Measurements from ENCODE around the gene TMCO1.
"Not testable (repeated sequence)": the region's sequence is repeated elsewhere in the genome, so short reads cannot be mapped to it uniquely, and the experiment has no call there.

Gene TMCO1

DNA sequence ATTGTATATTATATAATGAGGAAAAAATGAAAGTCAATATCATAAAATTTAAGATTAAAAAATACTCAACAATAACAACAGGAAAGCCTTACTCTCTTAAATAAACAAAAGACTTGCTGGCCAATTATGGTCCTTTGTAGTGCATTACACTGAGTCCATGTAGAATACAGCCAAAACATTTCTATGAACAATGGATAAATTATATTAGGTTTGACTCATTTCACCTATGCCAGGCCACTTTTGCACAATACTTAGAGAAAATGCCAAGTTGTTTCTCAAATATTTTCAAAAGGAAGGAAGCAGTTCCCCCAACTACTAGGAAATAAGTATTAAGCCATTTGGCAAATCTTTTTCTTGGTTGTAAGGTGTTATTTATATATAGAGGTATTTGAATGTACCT is 38.9 kb upstream of the TMCO1 start:
- Histone ChIP-seq H4K91ac (ENCODE audit: low read depth, low read length) (no peak overlapping the region), H3K27ac (ENCODE audit: low read depth, low read length) (no peak overlapping the region), H3K14ac (ENCODE audit: low read length) (no peak overlapping the region), H3K79me2 (ENCODE audit: control insufficient read depth, insufficient read depth, low read length, poor library complexity) (no peaks in the 10 kb centered on the region), H3K9me3 (ENCODE audit: insufficient read depth, low read depth, low read length) (no peaks in the 10 kb centered on the region), H3K79me1 (ENCODE audit: low read length) (no peaks in the 10 kb centered on the region), H4K8ac (ENCODE audit: low read depth, low read length) (no peak overlapping the region), H3K18ac (ENCODE audit: low read length) (no peak overlapping the region), H3K4me3 (ENCODE audit: low read depth, low read length) (no peak overlapping the region), H3K9ac (ENCODE audit: low read length) (no peak overlapping the region), H2BK120ac (ENCODE audit: insufficient read depth, low read length, poor library complexity) (no peak overlapping the region), H3K4ac (ENCODE audit: low read depth, low read length) (no peak overlapping the region), H3K36me3 (ENCODE audit: control insufficient read depth in 1 of 2, insufficient read depth in 2 of 2, low read length in 2 of 2) (no peaks in the 10 kb centered on the region), H3K23ac (ENCODE audit: low read length) (no peak overlapping the region), H2BK5ac (ENCODE audit: low read depth, low read length, poor library complexity) (no peak overlapping the region), H3K27me3 (ENCODE audit: insufficient read depth, low read length) (no peaks in the 10 kb centered on the region), H4K12ac (ENCODE audit: low read depth, low read length) (no peak overlapping the region), H3K4me1 (ENCODE audit: control insufficient read depth in 1 of 2, insufficient read depth in 2 of 2, low read length in 2 of 2) (no peaks in the 10 kb centered on the region), H2AFZ (ENCODE audit: insufficient read depth, low read length, poor library complexity) (no peak overlapping the region), H2AK5ac (ENCODE audit: low read length) (no peak overlapping the region), H3K4me2 (ENCODE audit: low read length) (no peak overlapping the region), H2BK12ac (ENCODE audit: low read length) (no peak overlapping the region)
- DNase-seq = no peak

DNA sequence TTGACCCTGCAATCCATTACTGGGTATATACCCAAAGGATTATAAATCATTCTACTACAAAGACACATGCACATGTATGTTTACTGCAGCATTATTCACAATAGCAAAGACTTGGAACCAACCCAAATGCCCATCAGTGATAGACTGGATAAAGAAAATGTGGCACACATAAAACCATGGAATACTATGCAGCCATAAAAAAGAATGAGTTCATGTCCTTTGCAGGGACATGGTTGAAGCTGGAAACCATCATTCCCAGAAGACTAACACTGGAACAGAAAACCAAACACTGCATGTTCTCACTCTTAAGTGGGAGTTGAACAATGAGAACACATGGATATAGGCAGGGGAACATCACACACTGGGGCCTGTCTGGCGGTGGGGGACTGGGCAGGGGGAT is 35.8 kb upstream of the TMCO1 start:
- H3K14ac ChIP-seq (ENCODE audit: low read length); H3K36me3 ChIP-seq (ENCODE audit: control insufficient read depth in 1 of 2, insufficient read depth in 2 of 2, low read length in 2 of 2); H4K91ac ChIP-seq (ENCODE audit: low read depth, low read length); H2AK5ac ChIP-seq (ENCODE audit: low read length); H2AFZ ChIP-seq (ENCODE audit: insufficient read depth, low read length, poor library complexity); H3K4me2 ChIP-seq (ENCODE audit: low read length); H3K4ac ChIP-seq (ENCODE audit: low read depth, low read length); H3K27ac ChIP-seq (ENCODE audit: low read depth, low read length); H2BK5ac ChIP-seq (ENCODE audit: low read depth, low read length, poor library complexity); H3K4me1 ChIP-seq (ENCODE audit: control insufficient read depth in 1 of 2, insufficient read depth in 2 of 2, low read length in 2 of 2); H3K23ac ChIP-seq (ENCODE audit: low read length); H3K79me1 ChIP-seq (ENCODE audit: low read length); H3K9ac ChIP-seq (ENCODE audit: low read length); H3K18ac ChIP-seq (ENCODE audit: low read length); H3K4me3 ChIP-seq (ENCODE audit: low read depth, low read length); DNase-seq; H4K8ac ChIP-seq (ENCODE audit: low read depth, low read length); H3K79me2 ChIP-seq (ENCODE audit: control insufficient read depth, insufficient read depth, low read length, poor library complexity); H2BK12ac ChIP-seq (ENCODE audit: low read length); H3K27me3 ChIP-seq (ENCODE audit: insufficient read depth, low read length); H3K9me3 ChIP-seq (ENCODE audit: insufficient read depth, low read depth, low read length); H4K12ac ChIP-seq (ENCODE audit: low read depth, low read length); H2BK120ac ChIP-seq (ENCODE audit: insufficient read depth, low read length, poor library complexity): not testable (repeated sequence)
- WGBS (ENCODE audit: extremely low coverage, insufficient coverage, insufficient read length) = no CpG with 5 or more reads among the region's 1 CpG

DNA sequence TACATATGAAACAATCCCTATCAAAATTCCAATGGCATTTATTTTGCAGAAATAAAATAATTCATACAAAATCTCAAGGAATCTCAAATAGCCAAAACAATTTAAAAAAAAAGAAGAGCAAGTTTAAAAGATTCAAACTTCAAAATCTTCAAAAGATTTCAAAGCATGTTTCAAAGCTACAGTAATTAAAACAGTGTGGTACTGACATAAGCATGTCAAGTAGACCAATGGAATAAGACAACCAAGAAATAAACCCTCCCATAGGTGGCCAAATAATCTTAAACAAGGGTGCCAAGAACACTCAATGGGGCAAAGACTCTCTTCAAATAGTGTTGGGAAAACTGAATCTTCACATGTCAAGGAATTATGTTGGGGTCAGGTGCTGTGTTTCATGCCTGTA is 30.7 kb upstream of the TMCO1 start:
- H3K27ac ChIP-seq (ENCODE audit: low read depth, low read length) = no peak overlapping the region

DNA sequence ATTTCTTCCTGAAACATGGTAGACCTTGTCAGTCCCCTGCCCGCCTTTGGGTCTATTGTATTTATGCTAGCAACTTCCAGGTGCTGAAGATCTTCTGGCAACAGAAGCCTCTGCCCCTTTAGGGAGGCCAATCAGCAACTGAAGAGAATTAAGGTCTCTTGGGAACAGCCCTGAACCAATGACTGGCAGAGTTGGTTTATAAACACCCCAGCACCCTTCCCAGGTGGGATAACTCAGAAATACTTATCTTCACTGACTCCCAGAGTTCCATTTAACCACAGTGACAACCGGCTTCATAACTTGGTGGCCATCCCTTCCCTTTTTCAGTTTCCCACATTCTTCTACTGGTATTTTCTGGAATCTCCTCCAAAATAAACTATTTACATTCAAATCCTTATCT is 27.2 kb upstream of the TMCO1 start:
- no peak overlapping the region for H4K8ac ChIP-seq (ENCODE audit: low read depth, low read length)
- no peak overlapping the region for H3K9ac ChIP-seq (ENCODE audit: low read length)
- H3K27ac ChIP-seq (ENCODE audit: low read depth, low read length) = no peak overlapping the region
- no peaks in the 10 kb centered on the region for H3K79me1 ChIP-seq (ENCODE audit: low read length)
- no peak overlapping the region for H3K4me2 ChIP-seq (ENCODE audit: low read length)
- H2AK5ac ChIP-seq (ENCODE audit: low read length) = no peak overlapping the region
- no peaks in the 10 kb centered on the region for H3K4me1 ChIP-seq (ENCODE audit: control insufficient read depth in 1 of 2, insufficient read depth in 2 of 2, low read length in 2 of 2)
- no peak overlapping the region for H2BK120ac ChIP-seq (ENCODE audit: insufficient read depth, low read length, poor library complexity)
- no peak overlapping the region for H2BK12ac ChIP-seq (ENCODE audit: low read length)
- no CpG with 5 or more reads among the region's 2 CpGs for WGBS (ENCODE audit: extremely low coverage, insufficient coverage, insufficient read length)
- H3K79me2 ChIP-seq (ENCODE audit: control insufficient read depth, insufficient read depth, low read length, poor library complexity) = no peaks in the 10 kb centered on the region
- no peak overlapping the region for H3K4me3 ChIP-seq (ENCODE audit: low read depth, low read length)
- H3K18ac ChIP-seq (ENCODE audit: low read length) = no peak overlapping the region
- no peak overlapping the region for H2BK5ac ChIP-seq (ENCODE audit: low read depth, low read length, poor library complexity)
- H4K91ac ChIP-seq (ENCODE audit: low read depth, low read length) = no peak overlapping the region
- H2AFZ ChIP-seq (ENCODE audit: insufficient read depth, low read length, poor library complexity) = no peak overlapping the region
- DNase-seq = no peak
- no peaks in the 10 kb centered on the region for H3K27me3 ChIP-seq (ENCODE audit: insufficient read depth, low read length)
- H3K23ac ChIP-seq (ENCODE audit: low read length) = no peak overlapping the region
- no peak overlapping the region for H4K12ac ChIP-seq (ENCODE audit: low read depth, low read length)
- H3K9me3 ChIP-seq (ENCODE audit: insufficient read depth, low read depth, low read length) = no peaks in the 10 kb centered on the region
- H3K36me3 ChIP-seq (ENCODE audit: control insufficient read depth in 1 of 2, insufficient read depth in 2 of 2, low read length in 2 of 2) = no peaks in the 10 kb centered on the region
- no peak overlapping the region for H3K14ac ChIP-seq (ENCODE audit: low read length)
- no peak overlapping the region for H3K4ac ChIP-seq (ENCODE audit: low read depth, low read length)

More for the DNA sequence above, 30.7 kb upstream of the TMCO1 start:
- Histone ChIP-seq H4K91ac (ENCODE audit: low read depth, low read length) (no peak overlapping the region), H2BK5ac (ENCODE audit: low read depth, low read length, poor library complexity) (no peak overlapping the region), H2AFZ (ENCODE audit: insufficient read depth, low read length, poor library complexity) (no peak overlapping the region), H3K14ac (ENCODE audit: low read length) (no peak overlapping the region), H3K27me3 (ENCODE audit: insufficient read depth, low read length) (no peaks in the 10 kb centered on the region), H3K36me3 (ENCODE audit: control insufficient read depth in 1 of 2, insufficient read depth in 2 of 2, low read length in 2 of 2) (no peaks in the 10 kb centered on the region), H3K79me1 (ENCODE audit: low read length) (no peaks in the 10 kb centered on the region), H4K8ac (ENCODE audit: low read depth, low read length) (no peak overlapping the region), H3K4me3 (ENCODE audit: low read depth, low read length) (no peak overlapping the region), H3K4me2 (ENCODE audit: low read length) (no peak overlapping the region), H3K4me1 (ENCODE audit: control insufficient read depth in 1 of 2, insufficient read depth in 2 of 2, low read length in 2 of 2) (no peaks in the 10 kb centered on the region), H2AK5ac (ENCODE audit: low read length) (no peak overlapping the region), H2BK120ac (ENCODE audit: insufficient read depth, low read length, poor library complexity) (no peak overlapping the region), H3K79me2 (ENCODE audit: control insufficient read depth, insufficient read depth, low read length, poor library complexity) (no peaks in the 10 kb centered on the region), H3K4ac (ENCODE audit: low read depth, low read length) (no peak overlapping the region), H3K18ac (ENCODE audit: low read length) (no peak overlapping the region), H3K23ac (ENCODE audit: low read length) (no peak overlapping the region), H4K12ac (ENCODE audit: low read depth, low read length) (no peak overlapping the region), H2BK12ac (ENCODE audit: low read length) (no peak overlapping the region), H3K9me3 (ENCODE audit: insufficient read depth, low read depth, low read length) (peaks cover 2% of the 10 kb centered on the region), H3K9ac (ENCODE audit: low read length) (no peak overlapping the region)
- DNase-seq = no peak

DNA sequence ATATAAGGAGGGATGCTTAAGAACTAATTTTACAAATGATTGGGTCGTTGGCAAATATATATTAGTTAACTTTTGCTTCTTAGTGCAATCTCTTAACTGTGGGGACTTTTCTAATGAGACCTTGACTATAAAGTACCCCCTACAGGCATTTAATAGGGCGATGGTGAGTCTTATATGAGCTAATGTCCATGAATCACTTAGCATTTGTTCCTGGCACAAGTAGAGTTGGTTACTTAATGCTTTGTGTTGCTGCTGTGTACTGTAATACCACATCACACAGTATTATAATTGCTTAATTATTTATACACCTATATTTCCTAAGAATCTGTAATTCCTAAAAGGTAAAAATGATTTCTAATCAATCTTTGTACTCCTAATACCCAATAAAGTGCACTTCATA is 25.3 kb upstream of the TMCO1 start:
- no peak overlapping the region for H3K18ac ChIP-seq (ENCODE audit: low read length)
- no peak overlapping the region for H3K9ac ChIP-seq (ENCODE audit: low read length)
- no peak overlapping the region for H4K12ac ChIP-seq (ENCODE audit: low read depth, low read length)
- no peak overlapping the region for H3K4ac ChIP-seq (ENCODE audit: low read depth, low read length)
- DNase-seq = no peak
- H4K8ac ChIP-seq (ENCODE audit: low read depth, low read length) = no peak overlapping the region
- no peak overlapping the region for H2AFZ ChIP-seq (ENCODE audit: insufficient read depth, low read length, poor library complexity)
- H2BK5ac ChIP-seq (ENCODE audit: low read depth, low read length, poor library complexity) = no peak overlapping the region
- H3K79me1 ChIP-seq (ENCODE audit: low read length) = no peaks in the 10 kb centered on the region
- H3K36me3 ChIP-seq (ENCODE audit: control insufficient read depth in 1 of 2, insufficient read depth in 2 of 2, low read length in 2 of 2) = no peaks in the 10 kb centered on the region
- H2BK120ac ChIP-seq (ENCODE audit: insufficient read depth, low read length, poor library complexity) = no peak overlapping the region
- no peaks in the 10 kb centered on the region for H3K79me2 ChIP-seq (ENCODE audit: control insufficient read depth, insufficient read depth, low read length, poor library complexity)
- no peak overlapping the region for H4K91ac ChIP-seq (ENCODE audit: low read depth, low read length)
- no peak overlapping the region for H3K27ac ChIP-seq (ENCODE audit: low read depth, low read length)
- no CpG with 5 or more reads among the region's 2 CpGs for WGBS (ENCODE audit: extremely low coverage, insufficient coverage, insufficient read length)
- H3K4me2 ChIP-seq (ENCODE audit: low read length) = no peak overlapping the region
- H3K9me3 ChIP-seq (ENCODE audit: insufficient read depth, low read depth, low read length) = no peaks in the 10 kb centered on the region
- H3K4me1 ChIP-seq (ENCODE audit: control insufficient read depth in 1 of 2, insufficient read depth in 2 of 2, low read length in 2 of 2) = no peaks in the 10 kb centered on the region
- no peak overlapping the region for H3K14ac ChIP-seq (ENCODE audit: low read length)
- no peak overlapping the region for H3K4me3 ChIP-seq (ENCODE audit: low read depth, low read length)
- no peak overlapping the region for H3K23ac ChIP-seq (ENCODE audit: low read length)
- H3K27me3 ChIP-seq (ENCODE audit: insufficient read depth, low read length) = no peaks in the 10 kb centered on the region
- H2BK12ac ChIP-seq (ENCODE audit: low read length) = no peak overlapping the region
- H2AK5ac ChIP-seq (ENCODE audit: low read length) = no peak overlapping the region
